HG02759 (cell line): ENCODE measurements around the gene RIMKLA.

Experiments
- ATAC-seq: cut with Tn5 transposase; IDR thresholded peaks from one replicate; pipeline ENCODE4 v1.9.1; 2021; ENCODE audit warnings: mild to moderate bottlenecking, moderate library complexity; ENCODE audit not compliant: unreplicated experiment

Gene RIMKLA

DNA sequence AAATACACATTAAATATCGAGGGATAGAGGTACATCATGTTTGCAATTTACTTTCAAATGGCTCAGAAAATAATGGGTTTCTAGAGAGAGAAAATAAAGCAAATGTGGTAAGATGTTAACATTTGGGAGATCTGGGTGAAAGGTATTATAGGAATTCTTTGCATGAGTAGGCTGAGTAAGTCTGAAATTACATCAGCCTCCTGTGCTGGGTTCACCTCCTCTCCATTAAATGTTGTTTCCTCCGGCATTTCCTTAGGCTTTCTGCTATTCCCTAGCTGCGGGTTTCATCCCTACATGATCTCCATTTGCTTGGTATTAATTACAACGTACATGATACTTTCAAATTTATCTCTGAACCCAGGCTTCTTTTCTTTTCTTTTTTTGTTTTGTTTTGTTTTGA, 43.6 kb downstream of the RIMKLA start:
- no peak for ATAC-seq

- no peak for ATAC-seq
Observed at GRCh38 chr1:42427240-42427639, 46.6 kb downstream of the RIMKLA start.

- no peak for ATAC-seq
Observed at GRCh38 chr1:42429603-42430002, 49.0 kb downstream of the RIMKLA start.

- ATAC-seq = no peak
Observed at GRCh38 chr1:42430286-42431135, 49.9 kb downstream of the RIMKLA start.

- ATAC-seq = no peak
Observed at GRCh38 chr1:42431514-42431913, 50.9 kb downstream of the RIMKLA start.

DNA sequence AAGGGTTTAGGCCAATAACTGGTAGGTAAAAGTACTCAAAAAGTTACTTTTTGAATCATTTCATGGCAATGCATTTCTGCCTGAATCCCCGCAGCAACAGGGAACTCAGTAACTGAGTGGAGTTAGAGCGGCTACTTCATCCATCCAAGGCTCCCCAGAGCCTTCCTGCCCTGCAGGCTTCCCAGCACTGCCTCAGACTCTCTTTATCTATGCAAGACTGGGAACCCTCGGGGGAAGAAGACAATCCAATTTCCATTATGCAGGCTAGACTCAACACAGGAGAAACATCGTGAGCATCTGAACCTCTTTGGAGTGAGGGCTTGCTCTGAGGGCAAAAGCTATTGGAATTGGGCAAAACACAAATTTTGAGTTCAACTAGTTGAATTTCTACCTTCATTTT, 52.1 kb downstream of the RIMKLA start:
- ATAC-seq = no peak

GRCh38 chr1:42433369-42433768, 52.8 kb downstream of the RIMKLA start:
- no peak for ATAC-seq

- ATAC-seq = no peak
Observed at GRCh38 chr1:42434340-42434739, 53.7 kb downstream of the RIMKLA start.

DNA sequence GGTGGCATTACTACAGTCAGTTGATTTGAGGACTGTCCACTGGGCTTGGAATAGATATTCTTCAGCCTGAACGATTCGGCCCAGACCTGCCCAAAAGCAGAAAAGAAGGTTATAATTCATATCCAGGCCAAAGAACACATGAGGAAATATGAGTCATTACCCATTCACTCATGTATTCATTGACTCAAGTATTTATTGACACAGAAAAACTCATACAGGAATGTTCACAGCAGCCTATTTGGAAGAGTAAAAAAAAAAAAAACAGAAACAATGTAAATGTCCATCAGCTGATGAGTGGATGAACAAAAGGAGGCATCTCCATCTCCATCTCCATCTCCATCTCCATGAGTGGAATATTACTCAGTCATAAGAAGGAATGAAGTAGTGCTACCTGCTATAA, 59.3 kb downstream of the RIMKLA start:
- no peak for ATAC-seq

DNA sequence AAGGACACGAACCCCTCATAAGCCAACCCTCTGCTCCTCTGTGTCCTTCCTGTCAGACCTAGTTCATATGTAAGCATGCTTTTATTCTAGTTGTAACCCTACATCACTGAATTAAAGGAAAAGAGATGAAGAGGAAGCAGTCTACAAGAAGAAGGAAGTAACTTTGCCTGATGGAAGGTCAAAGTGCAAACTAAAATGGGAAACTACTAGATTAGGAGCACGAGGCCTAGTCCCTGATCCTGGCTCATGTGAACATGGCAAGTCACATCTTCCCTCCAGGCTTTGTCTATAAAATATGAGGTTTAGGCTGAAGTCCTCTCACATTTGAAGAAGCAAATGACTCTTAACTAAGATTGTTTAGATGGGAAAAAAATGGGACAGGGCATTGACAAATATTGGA, 62.1 kb downstream of the RIMKLA start:
- ATAC-seq = no peak

DNA sequence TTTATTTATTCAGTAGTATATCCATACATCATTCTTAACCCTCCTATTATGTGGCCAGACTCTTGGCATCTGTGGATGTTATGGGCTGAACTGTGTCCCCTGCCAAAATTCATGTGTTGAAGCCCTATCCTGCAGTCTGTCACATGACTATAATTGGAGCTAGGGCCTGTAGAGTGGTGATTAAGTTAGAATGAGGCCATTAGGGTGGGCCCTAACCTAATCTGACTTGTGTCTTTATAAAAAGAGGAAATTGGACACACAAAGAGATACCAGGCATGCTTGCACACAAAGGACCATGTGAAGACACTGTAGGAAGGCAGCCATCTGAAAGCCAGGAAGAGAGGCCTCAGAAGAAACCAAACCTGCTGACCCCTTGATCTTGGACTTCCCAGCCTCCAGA, 68.7 kb downstream of the RIMKLA start:
- ATAC-seq = no peak

DNA sequence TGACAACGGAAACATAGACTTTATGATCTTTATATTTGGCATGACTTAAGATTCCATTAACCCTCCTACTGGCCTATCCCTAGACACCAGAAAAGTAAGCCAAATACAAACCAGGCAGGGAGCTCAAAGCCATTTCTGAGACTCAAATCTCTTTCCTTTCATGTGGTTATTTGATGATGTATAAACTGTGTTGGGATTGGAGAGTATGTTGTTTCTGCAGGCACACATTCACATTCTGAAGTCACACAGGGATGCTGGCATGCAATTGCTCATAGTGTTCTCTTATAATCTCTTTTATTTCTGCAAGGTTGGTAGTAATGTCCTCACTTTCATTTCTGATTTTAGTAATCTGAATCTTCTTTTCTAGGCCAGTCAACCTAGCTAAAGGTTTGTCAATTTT, 69.5 kb downstream of the RIMKLA start:
- no peak for ATAC-seq

DNA sequence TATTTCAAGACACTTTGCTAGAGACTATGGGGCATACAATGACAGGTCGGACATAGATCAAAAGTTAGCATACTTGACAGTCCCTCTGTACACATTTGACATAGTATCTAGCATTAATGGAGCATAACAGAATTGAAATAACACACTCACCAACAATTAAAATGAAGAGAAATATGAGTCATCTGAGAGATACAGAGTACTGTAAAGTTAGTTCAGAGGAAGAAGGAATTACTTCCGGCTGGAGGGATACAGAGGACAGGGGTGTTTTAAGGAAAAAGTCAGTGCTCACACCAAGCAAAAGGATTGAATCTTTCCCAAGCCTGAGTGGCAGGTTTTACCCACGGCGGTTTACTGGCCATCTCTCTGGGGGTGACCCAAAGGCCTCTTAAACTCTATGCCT, 72.8 kb downstream of the RIMKLA start:
- ATAC-seq = no peak

- ATAC-seq = no peak
Observed at GRCh38 chr1:42454403-42454802, 73.8 kb downstream of the RIMKLA start.

DNA sequence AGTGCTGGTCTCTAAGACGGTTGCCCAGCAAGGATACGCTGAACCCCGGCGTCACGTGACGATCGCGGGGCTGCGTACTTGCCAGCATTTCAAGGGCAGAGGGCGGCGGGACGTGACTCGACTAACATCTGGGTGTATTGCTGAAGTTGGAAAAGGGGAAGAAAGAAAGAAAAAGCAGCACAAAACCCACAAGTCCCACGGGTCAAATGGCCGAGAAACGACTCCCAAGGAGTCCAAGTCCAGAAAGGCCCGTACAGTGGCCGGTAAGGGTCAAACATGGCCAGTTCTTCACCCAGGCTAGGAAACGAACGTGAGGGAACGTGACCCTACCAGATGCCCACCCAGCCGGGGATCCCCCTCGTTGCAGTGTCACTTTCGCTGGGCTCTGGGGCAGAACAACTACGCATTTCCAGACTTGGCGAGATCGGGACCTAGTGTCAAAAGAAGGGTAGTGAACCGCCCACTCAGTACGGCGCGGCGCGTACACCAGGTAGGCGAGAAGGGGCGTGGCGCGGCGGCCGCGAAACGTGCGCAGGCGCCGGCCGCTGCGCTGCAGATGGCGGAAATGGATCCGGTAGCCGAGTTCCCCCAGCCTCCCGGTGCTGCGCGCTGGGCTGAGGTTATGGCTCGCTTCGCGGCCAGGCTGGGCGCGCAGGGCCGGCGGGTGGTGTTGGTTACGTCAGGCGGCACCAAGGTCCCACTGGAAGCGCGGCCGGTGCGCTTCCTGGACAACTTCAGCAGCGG, 75.6 kb downstream of the RIMKLA start, which contains the start of the genes PPCS and ZMYND12:
TSS of gene PPCS (plus strand) at position 534 of the 744 bp plus-strand sequence. CDS start at position 557, 23 bp downstream.
TSS of gene ZMYND12 (minus strand) at position 13 of the 744 bp plus-strand sequence. CDS start 25 bp downstream, outside the sequence.
- ATAC-seq = peak; percentile 87

DNA sequence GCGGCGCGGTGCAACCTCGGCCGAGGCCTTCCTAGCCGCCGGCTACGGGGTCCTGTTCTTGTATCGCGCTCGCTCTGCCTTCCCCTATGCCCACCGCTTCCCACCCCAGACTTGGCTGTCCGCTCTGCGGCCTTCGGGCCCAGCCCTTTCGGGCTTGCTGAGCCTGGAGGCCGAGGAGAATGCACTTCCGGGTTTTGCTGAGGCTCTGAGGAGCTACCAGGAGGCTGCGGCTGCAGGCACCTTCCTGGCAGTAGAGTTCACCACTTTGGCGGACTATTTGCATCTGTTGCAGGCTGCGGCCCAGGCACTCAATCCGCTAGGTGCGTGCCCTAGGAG, 76.1 kb downstream of the RIMKLA start:
- peak; percentile 45 for ATAC-seq

- no peak for ATAC-seq
Observed at GRCh38 chr1:42461196-42461595, 80.6 kb downstream of the RIMKLA start.

DNA sequence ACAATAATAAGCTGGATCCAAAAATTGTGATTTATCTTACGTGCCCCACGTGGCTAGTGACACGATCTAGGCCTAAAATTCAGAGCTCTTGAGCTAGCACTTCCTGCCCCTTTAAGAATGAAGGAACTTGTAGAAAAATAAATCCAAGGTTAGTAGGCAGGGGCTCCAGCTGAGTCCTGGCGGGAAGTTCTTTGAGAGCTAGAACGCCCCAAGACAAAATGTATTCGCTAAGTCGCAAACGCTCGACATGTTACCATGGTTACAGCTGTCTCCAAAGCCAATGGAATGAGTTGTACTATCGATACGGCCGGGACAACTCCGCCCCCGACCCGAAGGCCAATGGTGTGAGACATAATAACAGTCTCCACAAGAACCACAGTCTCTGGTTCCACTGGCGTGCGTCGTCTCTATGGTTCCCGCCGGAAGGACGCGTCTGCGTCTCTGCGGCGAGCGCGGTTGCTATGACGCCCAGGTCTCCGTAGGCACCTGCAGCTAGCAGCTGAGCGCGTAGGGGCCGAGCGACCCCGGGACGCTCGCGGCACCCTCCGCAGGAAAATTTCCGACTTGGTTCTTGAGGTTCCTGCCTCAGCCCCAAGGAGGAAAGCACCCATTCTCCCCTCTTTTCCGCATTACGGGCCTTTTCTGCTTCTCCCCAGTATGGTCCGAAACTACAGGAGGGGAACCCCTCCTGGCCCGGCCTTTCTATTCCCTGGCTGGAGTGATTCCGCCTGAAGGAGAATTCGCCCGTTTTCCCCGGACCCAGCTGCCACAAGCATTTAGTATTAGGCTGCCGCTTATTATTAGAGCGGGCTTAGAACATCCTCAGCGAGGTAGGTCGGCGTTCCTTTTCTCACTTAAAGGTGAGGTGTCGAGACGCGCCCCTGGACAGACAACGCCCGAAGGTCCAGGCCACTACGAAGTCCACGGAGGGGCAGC, 82.5 kb downstream of the RIMKLA start, which contains the start of gene CCDC30:
TSS of gene CCDC30 (plus strand) at position 459 of the 936 bp plus-strand sequence. CDS start 17,266 bp downstream, outside the sequence.
- ATAC-seq = peak; percentile 99

DNA sequence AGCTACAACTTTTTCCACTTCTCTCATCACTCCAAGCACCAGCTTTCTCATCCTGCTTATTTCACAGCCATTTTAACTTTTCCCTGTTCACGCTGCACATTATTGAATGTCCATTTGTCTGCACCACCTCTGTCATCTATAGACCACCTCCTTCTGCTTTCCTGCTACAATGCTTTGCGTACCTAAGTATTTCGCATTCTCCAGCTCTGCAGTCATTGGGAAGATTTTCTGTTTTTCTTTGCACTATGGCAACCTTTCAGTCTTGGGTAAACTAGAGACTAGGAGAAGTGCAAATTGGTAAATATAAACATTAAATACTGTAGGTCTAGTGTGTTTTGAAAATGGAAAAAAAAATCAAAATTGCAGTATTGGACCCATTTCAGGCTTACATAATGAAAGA, 83.3 kb downstream of the RIMKLA start:
- ATAC-seq = no peak

DNA sequence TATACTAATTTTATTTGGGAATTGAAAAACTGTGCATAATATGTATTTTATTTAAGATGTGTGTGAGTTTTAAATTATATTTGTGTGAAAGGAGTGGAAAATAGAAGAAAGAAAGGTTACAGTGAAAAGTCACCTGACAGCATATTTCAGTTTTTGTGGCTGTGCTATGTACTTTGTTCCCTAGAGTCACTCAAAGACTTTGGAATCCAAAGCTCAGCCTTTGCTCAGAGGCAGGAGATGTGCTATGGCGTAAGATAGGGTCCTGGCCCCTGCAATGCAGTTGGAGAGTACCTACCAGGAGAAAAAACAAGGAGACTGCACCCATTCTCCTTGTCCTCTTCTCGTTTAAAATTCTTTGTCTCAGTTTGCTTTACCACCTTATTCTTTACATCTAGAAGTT, 85.4 kb downstream of the RIMKLA start:
- ATAC-seq = no peak

GRCh38 chr1:42469727-42470126, 89.1 kb downstream of the RIMKLA start:
- no peak for ATAC-seq
